Loucy (cell line): Measurements from ENCODE around the gene HES5.

Experiments used
- H2AFZ ChIP-seq: fragments of 200-600 bp; sonication (generic); 2 replicates; pipeline ENCODE4 v1.6.0; 2016; ENCODE audit warnings: antibody characterized with exemption, mild to moderate bottlenecking, low read length, moderate library complexity
- H3F3A ChIP-seq: fragments of 200-600 bp; 2 replicates; pipeline ENCODE4 v1.6.0; 2016; ENCODE audit warnings: antibody characterized with exemption, low read depth, mild to moderate bottlenecking
- H3K27me3 ChIP-seq: fragments of 200-600 bp; sonication (generic); 2 replicates; pipeline ENCODE4 v1.6.1; 2014; ENCODE audit warnings: low read length, mild to moderate bottlenecking; ENCODE audit not compliant: insufficient read depth, poor library complexity, severe bottlenecking
- H3K36me3 ChIP-seq: fragments of 200-600 bp; sonication (generic); 2 replicates; pipeline ENCODE4 v1.6.1; 2016; ENCODE audit warnings: low read length; ENCODE audit not compliant: insufficient read depth
- H3K4me1 ChIP-seq: fragments of 200-600 bp; sonication (generic); 2 replicates; pipeline ENCODE4 v1.5.1; 2014; ENCODE audit warnings: low read length, mild to moderate bottlenecking; ENCODE audit not compliant: insufficient read depth, poor library complexity, severe bottlenecking
- H3K4me2 ChIP-seq: fragments of 200-600 bp; sonication (generic); 2 replicates; pipeline ENCODE4 v1.6.0; 2014; ENCODE audit warnings: antibody characterized with exemption, low read length, low read depth, mild to moderate bottlenecking; ENCODE audit not compliant: poor library complexity, severe bottlenecking
- H3K4me3 ChIP-seq: fragments of 200-600 bp; sonication (generic); 2 replicates; pipeline ENCODE4 v1.5.1; 2014; ENCODE audit warnings: low read length, mild to moderate bottlenecking, mixed read lengths; ENCODE audit not compliant: poor library complexity, severe bottlenecking
- H3K79me2 ChIP-seq: fragments of 200-600 bp; sonication (generic); 2 replicates; pipeline ENCODE4 v1.6.1; 2014; ENCODE audit warnings: low read length; ENCODE audit not compliant: insufficient read depth
- H3K9ac ChIP-seq: fragments of 200-600 bp; sonication (generic); 2 replicates; pipeline ENCODE4 v1.6.0; 2014; ENCODE audit warnings: mild to moderate bottlenecking, low read depth, low read length, moderate library complexity; ENCODE audit not compliant: poor library complexity, severe bottlenecking
- H3K9me2 ChIP-seq: fragments of 200-600 bp; sonication (generic); replicated peaks from 2 replicates; pipeline ENCODE4 v1.6.1; 2016; ENCODE audit warnings: low read depth, low read length, mixed read lengths
- H3K9me3 ChIP-seq: fragments of 200-600 bp; sonication (generic); 2 replicates; pipeline ENCODE4 v1.6.1; 2014; ENCODE audit warnings: mild to moderate bottlenecking, antibody characterized with exemption, low read length, low read depth; ENCODE audit not compliant: insufficient read depth
- H4K20me1 ChIP-seq: fragments of 200-600 bp; sonication (generic); 2 replicates; pipeline ENCODE4 v1.6.0; 2014; ENCODE audit warnings: antibody characterized with exemption, low read length, mild to moderate bottlenecking; ENCODE audit not compliant: insufficient read depth, poor library complexity, severe bottlenecking
- CTCF ChIP-seq: fragments of 200-600 bp; sonication (generic); conservative IDR thresholded peaks from 2 replicates; pipeline ENCODE4 v1.5.1; 2014; ENCODE audit warnings: mild to moderate bottlenecking, antibody characterized with exemption, low read length
- EZH2phosphoT487 ChIP-seq: fragments of 200-600 bp; IDR thresholded peaks from 2 replicates; pipeline ENCODE4 v1.6.1; 2018; ENCODE audit warnings: antibody characterized with exemption, mild to moderate bottlenecking, moderate library complexity, borderline replicate concordance

Gene HES5

GRCh38 chr1:2558861-2559260 is 28.8 kb upstream of the HES5 start:
- TF ChIP-seq EZH2phosphoT487 (no peak), CTCF (no peak)
- H3K4me1 ChIP-seq = peaks cover 27% of the 10 kb centered on the region
- H3K27me3 ChIP-seq = no peaks in the 10 kb centered on the region
- H3K79me2 ChIP-seq = peaks cover 21% of the 10 kb centered on the region
- no peaks in the 10 kb centered on the region for H3K9me2 ChIP-seq
- H3K4me2 ChIP-seq = no peak overlapping the region
- no peaks in the 10 kb centered on the region for H3K9me3 ChIP-seq
- no peaks in the 10 kb centered on the region for H3F3A ChIP-seq
- H3K36me3 ChIP-seq = no peaks in the 10 kb centered on the region
- H2AFZ ChIP-seq = no peak overlapping the region
- peaks cover 9% of the 10 kb centered on the region for H4K20me1 ChIP-seq
- no peak overlapping the region for H3K4me3 ChIP-seq
- no peak overlapping the region for H3K9ac ChIP-seq

- H3K4me1 ChIP-seq = peaks cover 27% of the 10 kb centered on the region
- no peaks in the 10 kb centered on the region for H3K9me2 ChIP-seq
- H3K9ac ChIP-seq = no peak overlapping the region
- H4K20me1 ChIP-seq = peaks cover 9% of the 10 kb centered on the region
- no peak overlapping the region for H3K4me3 ChIP-seq
- TF ChIP-seq EZH2phosphoT487 (no peak), CTCF (no peak)
- H3K9me3 ChIP-seq = no peaks in the 10 kb centered on the region
- H3K27me3 ChIP-seq = no peaks in the 10 kb centered on the region
- peaks cover 21% of the 10 kb centered on the region for H3K79me2 ChIP-seq
- no peaks in the 10 kb centered on the region for H3F3A ChIP-seq
- H2AFZ ChIP-seq = no peak overlapping the region
- no peak overlapping the region for H3K4me2 ChIP-seq
- no peaks in the 10 kb centered on the region for H3K36me3 ChIP-seq
Observed at GRCh38 chr1:2558420-2558819, 28.4 kb upstream of the HES5 start.

GRCh38 chr1:2557482-2558400 is 27.7 kb upstream of the HES5 start:
- no peaks in the 10 kb centered on the region for H3F3A ChIP-seq
- no peak overlapping the region for H2AFZ ChIP-seq
- H3K9me2 ChIP-seq = no peaks in the 10 kb centered on the region
- no peaks in the 10 kb centered on the region for H3K9me3 ChIP-seq
- peaks cover 27% of the 10 kb centered on the region for H3K4me1 ChIP-seq
- H3K36me3 ChIP-seq = no peaks in the 10 kb centered on the region
- peaks cover 21% of the 10 kb centered on the region for H3K79me2 ChIP-seq
- peak overlapping the region; percentile 95 for H3K4me2 ChIP-seq
- H3K27me3 ChIP-seq = no peaks in the 10 kb centered on the region
- H4K20me1 ChIP-seq = peaks cover 9% of the 10 kb centered on the region
- peak overlapping the region; percentile 97 for H3K9ac ChIP-seq
- TF ChIP-seq CTCF (no peak; the same call in 1 of the 2 replicates), EZH2phosphoT487 (no peak)
- H3K4me3 ChIP-seq = peak overlapping the region; percentile 84
